Measurements from ENCODE around the gene AQP1.

AQP1 gene

GRCh38 chr7:30968747-30969603, 57.3 kb downstream of the AQP1 start:
- no peak for ATAC-seq
- no peak for TF ChIP-seq SNAI2 (CRISPR knock-in tag; IDR thresholded peaks at IDR 0.05)
- TF ChIP-seq ZNF8 (CRISPR knock-in tag; IDR thresholded peaks at IDR 0.05): no peak
- no peak for TF ChIP-seq ZC3H10 (CRISPR knock-in tag; IDR thresholded peaks at IDR 0.05)
- TF ChIP-seq ARNTL (CRISPR knock-in tag; IDR thresholded peaks at IDR 0.05; ENCODE audit: borderline replicate concordance, low read depth): no peak
- no peak for TF ChIP-seq PPARA (CRISPR knock-in tag; IDR thresholded peaks at IDR 0.05; ENCODE audit: borderline replicate concordance)
- no peak for TF ChIP-seq ISL1 (CRISPR knock-in tag; IDR thresholded peaks at IDR 0.05)
- TF ChIP-seq ZFP30 (CRISPR knock-in tag; IDR thresholded peaks at IDR 0.05): no peak
- no peak for TF ChIP-seq OSR1 (CRISPR knock-in tag; IDR thresholded peaks at IDR 0.05)
- TF ChIP-seq TOX (CRISPR knock-in tag; IDR thresholded peaks at IDR 0.05; ENCODE audit: borderline replicate concordance): no peak
- no peak for TF ChIP-seq RARB (CRISPR knock-in tag; IDR thresholded peaks at IDR 0.05)
- TF ChIP-seq PATZ1 (CRISPR knock-in tag; IDR thresholded peaks at IDR 0.05; ENCODE audit: borderline replicate concordance): no peak
- no peak for TF ChIP-seq TSHZ2 (CRISPR knock-in tag; IDR thresholded peaks at IDR 0.05)
- TF ChIP-seq GLIS3 (CRISPR knock-in tag; IDR thresholded peaks at IDR 0.05): no peak
- TF ChIP-seq ZNF565 (CRISPR knock-in tag; conservative IDR thresholded peaks at IDR 0.05; ENCODE audit: low read depth): no peak
- TF ChIP-seq POU6F1 (CRISPR knock-in tag; IDR thresholded peaks at IDR 0.05; ENCODE audit: borderline replicate concordance, low read depth): no peak

GRCh38 chr7:30969604-30969970, 57.9 kb downstream of the AQP1 start:
- no peak for TF ChIP-seq TOX (CRISPR knock-in tag; IDR thresholded peaks at IDR 0.05; ENCODE audit: borderline replicate concordance)
- no peak for ATAC-seq

GRCh38 chr7:30970074-30970473, 58.4 kb downstream of the AQP1 start:
- ATAC-seq: no peak
- TF ChIP-seq CSRNP3 (CRISPR knock-in tag; IDR thresholded peaks at IDR 0.05) (no peak), RARB (CRISPR knock-in tag; IDR thresholded peaks at IDR 0.05) (no peak), ARNTL (CRISPR knock-in tag; IDR thresholded peaks at IDR 0.05; ENCODE audit: borderline replicate concordance, low read depth) (no peak), TCF4 (CRISPR knock-in tag; IDR thresholded peaks at IDR 0.05; ENCODE audit: borderline replicate concordance) (no peak), POU6F1 (CRISPR knock-in tag; IDR thresholded peaks at IDR 0.05; ENCODE audit: borderline replicate concordance, low read depth) (no peak), ZC3H10 (CRISPR knock-in tag; IDR thresholded peaks at IDR 0.05) (no peak), SNAI2 (CRISPR knock-in tag; IDR thresholded peaks at IDR 0.05) (no peak), ZFP3 (CRISPR knock-in tag; IDR thresholded peaks at IDR 0.05) (no peak)
